Effector memory CD4-positive, alpha-beta T cell (primary cell): ENCODE results near the gene ZC3H7B.

ENCODE experiments used
- DNase-seq, 3 donors: peaks; one replicate each; pipeline ENCODE4 v3.0.0-alpha.2; 2020
- H3K27ac ChIP-seq: 2 replicates; pipeline ENCODE4 v1.7.0; 2013; ENCODE audit warnings: mild to moderate bottlenecking, low read length, moderate library complexity; ENCODE audit not compliant: insufficient read depth, poor library complexity, severe bottlenecking
- H3K27me3 ChIP-seq: replicated peaks from 2 replicates; pipeline ENCODE4 v1.7.0; 2013; ENCODE audit warnings: mild to moderate bottlenecking, low read length; ENCODE audit not compliant: insufficient read depth, control insufficient read depth, poor library complexity, severe bottlenecking
- H3K36me3 ChIP-seq: 2 replicates; pipeline ENCODE4 v1.7.0; 2013; ENCODE audit warnings: mild to moderate bottlenecking, low read length, moderate library complexity; ENCODE audit not compliant: control insufficient read depth, insufficient read depth
- H3K4me1 ChIP-seq: 2 replicates; pipeline ENCODE4 v1.7.0; 2013; ENCODE audit warnings: low read length, mild to moderate bottlenecking; ENCODE audit not compliant: control insufficient read depth, insufficient read depth, poor library complexity, severe bottlenecking
- H3K4me3 ChIP-seq: 2 replicates; pipeline ENCODE4 v1.7.0; 2013; ENCODE audit warnings: low read length, low read depth, mild to moderate bottlenecking; ENCODE audit not compliant: insufficient read depth, poor library complexity, severe bottlenecking
- H3K9me3 ChIP-seq: 2 replicates; pipeline ENCODE4 v1.7.0; 2013; ENCODE audit warnings: mild to moderate bottlenecking, low read length, moderate library complexity; ENCODE audit not compliant: control insufficient read depth

ZC3H7B gene

DNA sequence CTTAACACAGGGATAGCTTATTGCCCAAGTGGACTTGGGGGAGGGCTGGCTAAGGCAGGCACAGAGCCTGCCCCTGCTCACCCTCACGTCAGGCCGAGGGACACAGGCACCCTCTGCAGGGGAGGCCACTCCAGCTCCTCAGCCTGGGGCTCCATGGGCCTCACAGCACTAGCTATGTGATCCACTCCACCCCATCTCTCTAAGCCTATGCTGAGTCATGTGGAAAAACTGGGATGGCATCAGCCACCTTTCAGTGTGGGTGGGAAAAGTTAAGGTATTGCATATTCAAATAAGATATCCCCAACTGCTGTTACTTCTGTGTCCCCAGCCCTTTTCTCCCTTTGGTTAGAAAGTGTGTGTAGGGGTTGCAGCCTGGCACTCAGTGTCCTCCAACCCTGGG lies 37.6 kb upstream of the ZC3H7B start:
- no peak overlapping the region for H3K4me3 ChIP-seq
- peaks cover 87% of the 10 kb centered on the region for H3K36me3 ChIP-seq
- no peaks in the 10 kb centered on the region for H3K9me3 ChIP-seq
- no peaks in the 10 kb centered on the region for H3K4me1 ChIP-seq
- no peak overlapping the region for H3K27ac ChIP-seq
- DNase-seq: no peak
- no peaks in the 10 kb centered on the region for H3K27me3 ChIP-seq

DNA sequence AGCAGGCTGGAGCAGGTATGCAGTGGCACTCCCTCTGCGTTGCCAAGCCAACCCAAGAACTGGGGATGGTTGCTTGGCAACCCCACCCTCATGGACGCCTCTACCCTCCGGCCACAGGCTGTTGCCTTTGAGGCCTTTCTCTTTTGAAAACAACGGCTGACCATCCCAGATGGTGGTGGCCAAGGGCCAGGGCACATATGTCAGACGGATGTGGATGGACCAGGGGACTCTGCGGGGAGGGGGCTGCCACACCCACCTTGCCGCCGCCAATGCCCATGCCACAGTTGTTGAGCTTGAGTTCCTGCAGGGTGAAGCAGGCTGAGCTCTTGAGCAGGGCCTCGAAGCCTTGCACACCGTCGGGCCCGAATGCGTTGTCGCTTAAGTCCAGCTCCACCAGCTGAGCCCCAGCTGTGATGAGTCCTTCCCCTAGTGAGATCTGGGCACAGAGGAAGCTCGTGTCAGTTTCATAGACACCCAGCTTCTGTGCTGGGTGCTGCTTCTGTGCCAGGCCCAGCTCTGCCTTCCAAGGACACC lies 36.9 kb upstream of the ZC3H7B start:
- no peak for DNase-seq
- H3K27ac ChIP-seq: no peak overlapping the region
- H3K27me3 ChIP-seq: no peaks in the 10 kb centered on the region
- H3K4me1 ChIP-seq: no peaks in the 10 kb centered on the region
- H3K36me3 ChIP-seq: peaks cover 86% of the 10 kb centered on the region
- no peaks in the 10 kb centered on the region for H3K9me3 ChIP-seq
- H3K4me3 ChIP-seq: no peak overlapping the region

DNA sequence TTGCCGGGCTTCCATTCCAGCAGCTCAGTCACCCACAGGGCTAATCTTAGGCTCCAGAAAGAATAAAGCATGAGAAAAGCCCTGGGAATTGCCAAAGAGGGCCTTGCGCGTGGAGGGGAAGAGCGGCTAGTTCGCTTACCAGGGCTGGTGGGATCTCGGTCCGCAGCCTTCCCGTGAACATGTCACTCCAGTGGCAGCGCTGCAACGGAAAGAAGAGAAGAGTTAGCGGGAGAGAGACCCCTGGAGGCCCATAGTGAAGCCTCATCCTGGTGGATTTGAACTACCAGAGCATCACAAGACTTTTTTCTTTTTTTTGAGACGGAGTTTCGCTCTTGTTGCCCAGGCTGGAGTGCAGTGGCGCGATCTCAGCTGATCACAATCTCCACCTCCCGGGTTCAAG lies 33.4 kb upstream of the ZC3H7B start:
- Histone ChIP-seq H3K36me3 (peaks cover 74% of the 10 kb centered on the region), H3K4me1 (no peaks in the 10 kb centered on the region)

DNA sequence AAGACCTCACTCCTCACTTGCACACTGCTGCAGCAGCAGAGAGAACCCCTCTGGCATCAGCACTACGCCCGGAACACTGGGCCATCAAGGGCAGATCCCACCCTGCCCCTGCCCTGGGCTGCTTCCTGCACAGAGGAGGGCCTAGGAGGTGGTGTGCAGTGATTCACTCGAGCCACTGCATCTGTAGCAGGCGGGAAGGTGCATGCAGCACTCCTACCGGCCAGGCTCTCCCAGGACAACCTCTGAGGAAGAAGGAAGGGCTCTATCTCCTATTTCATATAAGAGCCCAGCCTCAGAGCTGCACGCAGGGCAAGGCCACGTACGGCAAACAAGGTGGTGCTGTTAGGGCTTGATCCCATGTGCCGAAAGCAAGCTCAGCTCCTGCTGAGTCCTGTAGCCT lies 29.5 kb upstream of the ZC3H7B start:
- H3K4me3 ChIP-seq: no peak overlapping the region
- no peaks in the 10 kb centered on the region for H3K9me3 ChIP-seq
- DNase-seq: no peak
- no peaks in the 10 kb centered on the region for H3K4me1 ChIP-seq
- H3K36me3 ChIP-seq: peaks cover 64% of the 10 kb centered on the region
- H3K27ac ChIP-seq: no peak overlapping the region
- H3K27me3 ChIP-seq: no peaks in the 10 kb centered on the region

More for the DNA sequence above, 33.4 kb upstream of the ZC3H7B start:
- no peaks in the 10 kb centered on the region for H3K27me3 ChIP-seq
- no peak overlapping the region for H3K4me3 ChIP-seq
- DNase-seq: no peak
- H3K9me3 ChIP-seq: no peaks in the 10 kb centered on the region
- H3K27ac ChIP-seq: no peak overlapping the region

DNA sequence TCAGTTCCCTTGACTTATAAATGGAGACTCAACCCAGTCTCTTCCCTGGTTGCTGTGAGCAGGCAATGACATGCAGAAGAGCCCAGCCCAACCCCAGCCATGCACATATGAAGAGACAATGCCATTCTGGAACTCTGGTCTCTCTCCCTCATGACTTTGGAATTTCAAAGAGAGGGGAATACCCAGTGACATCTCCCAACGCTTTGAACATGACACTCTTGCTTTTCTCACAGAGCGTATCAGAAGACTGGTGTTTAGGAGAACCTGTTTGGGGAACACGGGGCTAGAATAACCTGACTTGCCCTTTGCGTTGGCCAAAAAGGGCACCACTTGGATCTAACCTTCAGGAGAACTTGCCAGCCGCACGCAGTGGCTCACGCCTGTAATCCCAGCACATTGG lies 28.2 kb upstream of the ZC3H7B start:
- H3K36me3 ChIP-seq: peaks cover 60% of the 10 kb centered on the region
- H3K27me3 ChIP-seq: no peaks in the 10 kb centered on the region
- H3K9me3 ChIP-seq: no peaks in the 10 kb centered on the region
- no peak for DNase-seq
- no peak overlapping the region for H3K4me3 ChIP-seq
- H3K4me1 ChIP-seq: no peaks in the 10 kb centered on the region
- H3K27ac ChIP-seq: no peak overlapping the region

DNA sequence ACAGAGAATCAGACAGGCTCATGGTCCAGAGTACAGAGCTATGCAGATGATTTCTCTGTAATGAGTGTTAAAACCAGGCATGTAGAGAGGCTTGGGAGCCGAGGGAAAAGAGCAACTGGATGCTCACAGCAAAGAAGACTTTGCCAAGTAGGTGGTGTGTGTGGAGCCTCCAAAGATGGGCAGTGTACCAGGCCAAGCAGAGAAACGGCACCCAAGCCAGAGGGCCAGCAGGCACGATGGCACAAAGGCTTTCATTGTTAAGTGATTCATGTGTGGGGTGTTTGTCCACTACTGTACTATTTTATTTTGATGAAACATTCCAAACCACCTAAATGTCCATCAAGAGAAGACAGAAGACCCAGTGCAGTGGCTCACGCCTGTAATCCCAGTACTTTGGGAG lies 26.5 kb upstream of the ZC3H7B start:
- H3K36me3 ChIP-seq: peaks cover 59% of the 10 kb centered on the region
- H3K27ac ChIP-seq: no peak overlapping the region
- no peaks in the 10 kb centered on the region for H3K27me3 ChIP-seq
- H3K4me1 ChIP-seq: no peaks in the 10 kb centered on the region
- no peak for DNase-seq
- no peaks in the 10 kb centered on the region for H3K9me3 ChIP-seq
- no peak overlapping the region for H3K4me3 ChIP-seq

DNA sequence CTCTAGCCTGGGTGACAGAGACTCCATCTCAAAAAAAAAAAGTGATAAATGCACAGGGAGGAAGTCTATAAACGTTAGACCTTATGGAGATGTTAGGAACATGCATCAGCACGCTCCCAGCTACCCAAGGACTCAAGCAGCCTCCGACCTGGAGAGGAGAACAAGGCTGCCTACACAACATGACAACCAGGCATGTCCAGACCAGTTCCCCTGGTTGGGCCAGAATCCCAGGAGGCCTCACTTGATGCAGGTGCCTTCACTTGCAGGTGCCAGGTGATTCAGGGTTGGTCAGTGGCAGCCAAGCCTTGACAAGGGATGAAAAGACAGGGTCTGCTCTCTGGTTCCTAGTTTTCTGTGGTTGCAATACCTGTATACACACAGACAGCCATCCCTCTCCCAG lies 21.3 kb upstream of the ZC3H7B start:
- Histone ChIP-seq H3K4me1 (peaks cover 8% of the 10 kb centered on the region), H3K27ac (no peak overlapping the region), H3K9me3 (no peaks in the 10 kb centered on the region), H3K36me3 (peaks cover 41% of the 10 kb centered on the region), H3K4me3 (no peak overlapping the region), H3K27me3 (no peaks in the 10 kb centered on the region)
- no peak for DNase-seq

DNA sequence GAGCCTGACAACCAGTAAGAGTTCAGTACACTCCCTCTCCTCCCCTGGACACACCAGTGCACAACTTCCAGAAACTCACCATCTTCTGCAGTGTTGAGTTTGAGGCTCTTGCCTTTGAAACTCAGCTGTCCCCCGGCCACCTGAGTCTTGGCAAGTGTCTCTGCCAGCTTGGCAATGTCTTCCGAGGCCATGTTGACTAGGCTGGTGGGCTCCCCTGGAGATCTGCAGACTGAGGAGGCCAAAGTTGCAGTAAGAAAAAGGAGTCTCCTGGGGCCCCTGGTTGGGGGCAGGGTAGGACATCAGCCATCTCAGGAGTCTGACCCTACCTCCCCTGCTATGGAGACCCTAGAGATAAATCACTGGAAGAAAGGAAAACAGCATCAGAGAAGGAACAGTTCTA lies 20.5 kb upstream of the ZC3H7B start:
- H3K27ac ChIP-seq: no peak overlapping the region
- no peak overlapping the region for H3K4me3 ChIP-seq
- H3K36me3 ChIP-seq: peaks cover 40% of the 10 kb centered on the region
- H3K9me3 ChIP-seq: no peaks in the 10 kb centered on the region
- peaks cover 8% of the 10 kb centered on the region for H3K4me1 ChIP-seq
- DNase-seq: no peak
- H3K27me3 ChIP-seq: no peaks in the 10 kb centered on the region

DNA sequence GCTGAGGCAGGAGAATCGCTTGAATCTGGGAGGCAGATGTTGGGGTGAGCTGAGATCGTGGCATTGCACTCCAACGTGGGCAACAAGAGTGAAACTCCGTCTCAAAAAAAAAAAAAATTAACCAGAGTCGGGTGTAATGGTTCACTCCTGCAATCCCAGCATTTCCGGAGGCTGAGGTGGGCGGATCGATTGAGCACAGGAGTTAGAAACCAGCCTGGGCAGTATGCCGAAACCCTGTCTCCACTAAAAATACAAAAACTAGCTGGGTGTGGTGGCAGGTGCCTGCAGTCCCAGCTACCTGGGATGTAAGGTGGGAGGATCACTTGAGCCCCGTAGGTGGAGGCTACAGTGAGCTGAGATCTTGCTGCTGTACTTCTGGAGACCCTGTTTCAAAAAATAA lies 16.9 kb upstream of the ZC3H7B start:
- no peak for DNase-seq
- peaks cover 22% of the 10 kb centered on the region for H3K36me3 ChIP-seq
- H3K4me3 ChIP-seq: no peak overlapping the region

DNA sequence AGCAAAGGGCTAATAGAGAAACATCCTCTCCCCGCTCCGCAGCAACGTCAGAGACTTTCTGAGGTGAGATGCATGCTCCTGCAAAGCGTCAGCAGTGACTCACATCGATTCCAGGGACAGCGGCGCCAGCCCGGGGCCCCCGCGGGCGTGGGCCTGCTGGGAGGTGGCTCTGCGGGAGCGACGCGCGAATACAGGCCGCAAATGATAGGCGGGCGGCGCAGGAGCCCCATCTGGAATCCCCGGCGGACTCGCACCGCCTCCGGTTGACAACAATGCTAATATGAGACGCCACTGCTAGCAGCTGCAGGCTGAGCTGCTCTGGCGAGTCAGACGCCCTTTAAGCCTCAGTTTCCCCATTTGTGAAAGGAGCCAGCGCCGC lies 15.9 kb upstream of the ZC3H7B start:
- DNase-seq: peak; percentile 81 to 87 (median 82)
- H3K36me3 ChIP-seq: peaks cover 16% of the 10 kb centered on the region
- H3K4me1 ChIP-seq: peaks cover 8% of the 10 kb centered on the region
- H3K27me3 ChIP-seq: no peaks in the 10 kb centered on the region
- H3K9me3 ChIP-seq: no peaks in the 10 kb centered on the region
- H3K4me3 ChIP-seq: peak overlapping the region; percentile 85
- H3K27ac ChIP-seq: peak overlapping the region; percentile 99

More for the DNA sequence above, 16.9 kb upstream of the ZC3H7B start:
- Histone ChIP-seq H3K4me1 (peaks cover 8% of the 10 kb centered on the region), H3K9me3 (no peaks in the 10 kb centered on the region), H3K27ac (peak overlapping the region; percentile 99), H3K27me3 (no peaks in the 10 kb centered on the region)
